ENCODE measurements around the gene DCLRE1B. TPM values are rescaled to one million over a fixed set of nuclear protein-coding genes. Genes with fewer than 3 reads are reported as not detected.

Gene DCLRE1B
- 10 to 100 TPM; 13.8 to 17.8 TPM for total RNA-seq

DNA sequence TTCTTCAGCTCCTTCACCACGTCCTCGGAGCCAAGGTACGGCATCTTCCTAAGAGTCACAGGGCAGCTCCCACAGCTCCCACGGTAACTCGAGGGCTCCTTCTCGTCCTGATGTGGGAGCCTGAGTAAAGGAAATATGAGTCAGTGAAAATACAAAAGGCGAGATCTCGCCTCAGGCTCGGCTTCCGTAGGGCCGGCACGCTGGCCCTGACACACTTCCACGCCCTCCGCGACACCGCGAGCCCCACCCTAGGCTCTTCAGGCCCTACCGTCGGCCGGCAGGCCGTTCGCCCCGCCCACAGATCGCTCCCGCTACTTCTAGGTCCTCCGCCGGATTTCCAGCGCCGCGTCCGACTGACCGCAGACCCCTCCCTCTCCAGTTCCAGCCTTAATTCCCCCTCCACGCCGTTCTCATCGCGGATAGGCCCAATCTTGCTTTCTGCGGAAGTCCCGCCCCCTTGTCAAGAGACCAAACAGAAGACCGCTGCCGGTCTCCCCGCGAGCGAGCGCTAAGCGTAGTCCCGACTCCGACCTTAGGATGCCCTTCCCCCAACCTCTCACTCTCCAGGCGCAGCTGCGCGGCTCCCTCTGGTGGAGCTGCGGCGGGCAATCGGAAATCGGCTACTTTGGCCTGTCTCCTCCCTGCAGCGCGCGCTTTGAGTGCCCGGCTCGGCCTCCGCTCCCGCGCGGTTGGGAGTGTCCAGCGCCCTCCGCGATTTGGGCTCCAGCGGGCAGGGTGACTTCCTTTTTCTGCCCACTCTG lies at the start of gene DCLRE1B, which contains the start of gene AP4B1:
DCLRE1B (plus strand) TSS at position 653 of the 761 bp plus-strand sequence. CDS start 261 bp downstream, outside the sequence.
AP4B1 (minus strand) TSS at position 126 of the 761 bp plus-strand sequence; CDS start at position 44, 82 bp downstream.
- no peaks in the 10 kb centered on the region for H3K9me3 Mint-ChIP-seq
- peaks cover 63% of the 10 kb centered on the region for H3K4me1 Mint-ChIP-seq (ENCODE audit: low read depth)
- DNase-seq (peak; percentile 97 to 99), ATAC-seq (replicated peaks in 1 of 2) (peak; percentile 92 to 94)
- peak within 1 kb of the TSS; percentile 94 to 98 for H3K4me3 Mint-ChIP-seq
- H3K27me3 Mint-ChIP-seq (ENCODE audit: low read depth), result no peaks in the 10 kb centered on the region
- H3K27ac Mint-ChIP-seq, result peak within 1 kb of the TSS; percentile 91
- peaks cover 17 to 20% of the 10 kb centered on the region in 2 donors for H3K36me3 Mint-ChIP-seq (ENCODE audit: insufficient read depth in 2 of 2)

DNA sequence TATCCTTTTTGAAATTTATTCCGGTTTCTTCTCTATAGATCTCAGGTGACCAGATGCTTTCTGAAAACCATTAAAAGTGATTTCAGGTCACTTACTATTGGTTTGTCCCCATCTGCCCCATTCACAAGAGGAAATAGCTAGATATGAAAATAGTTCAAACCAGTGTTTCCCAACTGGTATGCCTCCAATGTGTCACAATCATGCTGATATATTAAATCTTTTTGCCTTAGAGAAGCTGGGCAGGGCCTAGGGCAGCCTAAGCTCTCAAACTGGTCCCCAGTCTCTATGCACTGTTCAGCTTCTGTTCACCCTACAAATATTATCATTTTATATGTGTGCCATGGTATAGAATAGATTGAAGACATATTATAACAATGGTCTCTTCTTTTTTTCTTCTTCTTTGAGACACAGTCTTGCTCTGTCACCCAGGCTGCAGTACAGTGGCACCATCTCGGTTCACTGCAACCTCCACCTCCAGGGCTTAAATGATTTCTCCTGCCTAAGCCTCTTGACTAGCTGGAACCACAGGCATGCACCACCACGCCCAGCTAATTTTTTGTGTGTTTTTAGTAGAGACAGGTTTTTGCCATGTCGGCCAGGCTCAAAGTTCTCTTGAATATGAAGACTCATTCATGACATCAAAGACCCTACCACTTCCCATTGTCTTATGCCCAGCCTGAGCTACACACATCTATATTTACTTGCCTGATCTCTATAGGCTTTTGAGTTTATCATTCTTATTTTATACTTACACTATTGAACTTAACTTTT lies 49.3 kb upstream of the DCLRE1B start:
- Mint-ChIP-seq H3K36me3 (ENCODE audit: insufficient read depth in 2 of 2) (peaks cover 5 to 44% of the 10 kb centered on the region in 2 donors), H3K27ac (peak overlapping the region; percentile 24), H3K9me3 (no peaks in the 10 kb centered on the region), H3K4me1 (ENCODE audit: low read depth) (peaks cover 46% of the 10 kb centered on the region), H3K4me3 (no peak overlapping the region), H3K27me3 (ENCODE audit: low read depth) (no peaks in the 10 kb centered on the region)
- ATAC-seq (replicated peaks in 1 of 2) (no peak), DNase-seq (no peak)

DNA sequence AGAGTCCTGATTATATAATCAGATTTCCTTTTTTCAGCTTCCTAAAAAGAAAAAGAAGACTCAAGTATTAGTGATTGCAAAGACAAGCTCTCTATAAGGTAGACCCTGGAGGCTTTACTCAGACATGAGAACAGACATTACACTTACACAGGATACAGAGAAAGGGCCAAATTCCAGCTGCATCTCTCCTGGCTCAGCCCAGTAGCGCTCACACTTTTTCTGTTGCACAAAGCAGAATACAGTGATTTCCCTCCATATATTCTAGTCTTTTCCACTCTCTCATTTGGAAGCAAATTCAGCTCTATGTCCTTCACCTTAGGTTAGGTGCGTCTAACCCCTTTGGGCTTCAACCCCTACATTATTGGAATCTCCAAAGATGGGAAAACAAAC lies 48.7 kb upstream of the DCLRE1B start:
- Mint-ChIP-seq H3K36me3 (ENCODE audit: insufficient read depth in 2 of 2) (peaks cover 3 to 42% of the 10 kb centered on the region in 2 donors), H3K4me3 (no peak overlapping the region), H3K4me1 (ENCODE audit: low read depth) (peaks cover 44% of the 10 kb centered on the region), H3K27ac (peak overlapping the region; percentile 24), H3K9me3 (no peaks in the 10 kb centered on the region), H3K27me3 (ENCODE audit: low read depth) (no peaks in the 10 kb centered on the region)
- ATAC-seq (replicated peaks in 1 of 2) (no peak), DNase-seq (no peak)

DNA sequence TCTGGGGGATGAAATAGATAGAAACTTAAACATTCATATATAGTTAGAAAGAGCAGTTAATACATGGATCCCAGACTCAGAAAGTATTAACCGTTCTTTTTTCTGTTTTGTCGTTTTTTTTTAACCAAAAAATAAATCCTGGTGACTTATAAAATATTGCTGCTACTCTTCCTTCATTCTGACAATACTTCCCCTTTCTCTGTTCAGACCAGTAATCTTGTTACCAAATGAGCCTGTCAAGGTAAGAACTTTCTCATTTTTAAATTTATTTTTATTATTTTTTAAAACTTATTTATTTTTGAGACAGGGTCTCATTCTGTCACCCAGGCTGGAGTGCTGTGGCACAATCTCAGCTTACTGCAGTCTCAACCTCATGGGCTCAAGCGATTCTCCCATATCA lies 47.4 kb upstream of the DCLRE1B start:
- H3K27me3 Mint-ChIP-seq (ENCODE audit: low read depth), result no peaks in the 10 kb centered on the region
- peaks cover 3 to 40% of the 10 kb centered on the region in 2 donors for H3K36me3 Mint-ChIP-seq (ENCODE audit: insufficient read depth in 2 of 2)
- no peak for DNase-seq
- peaks cover 49% of the 10 kb centered on the region for H3K4me1 Mint-ChIP-seq (ENCODE audit: low read depth)
- no peak overlapping the region for H3K4me3 Mint-ChIP-seq
- H3K9me3 Mint-ChIP-seq, result no peaks in the 10 kb centered on the region
- no peak for ATAC-seq (replicated peaks in 1 of 2)
- H3K27ac Mint-ChIP-seq, result peak overlapping the region; percentile 57

DNA sequence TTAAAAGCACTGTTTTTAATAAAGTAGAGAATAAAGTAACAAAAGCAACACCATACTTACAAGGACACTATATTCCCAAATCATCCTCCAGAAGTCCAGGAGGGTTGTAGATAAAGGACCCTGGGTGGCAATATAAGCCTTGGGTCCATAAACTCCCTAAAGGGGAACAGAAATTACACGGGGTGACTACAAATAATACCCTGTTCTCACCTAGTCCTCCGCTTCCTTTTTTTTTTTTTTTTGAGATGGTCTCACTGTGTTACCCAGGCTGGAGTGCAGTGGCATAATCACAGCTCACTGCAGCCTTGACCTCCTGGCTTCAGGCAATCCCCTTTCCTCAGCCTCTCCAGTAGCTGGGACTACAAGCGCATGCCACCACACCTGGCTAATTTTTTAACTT lies 46.7 kb upstream of the DCLRE1B start:
- no peaks in the 10 kb centered on the region for H3K9me3 Mint-ChIP-seq
- no peak for DNase-seq
- no peak overlapping the region for H3K27ac Mint-ChIP-seq
- peaks cover 56% of the 10 kb centered on the region for H3K4me1 Mint-ChIP-seq (ENCODE audit: low read depth)
- peaks cover 3 to 42% of the 10 kb centered on the region in 2 donors for H3K36me3 Mint-ChIP-seq (ENCODE audit: insufficient read depth in 2 of 2)
- no peak overlapping the region for H3K4me3 Mint-ChIP-seq
- ATAC-seq (replicated peaks in 1 of 2), result no peak
- H3K27me3 Mint-ChIP-seq (ENCODE audit: low read depth), result no peaks in the 10 kb centered on the region

DNA sequence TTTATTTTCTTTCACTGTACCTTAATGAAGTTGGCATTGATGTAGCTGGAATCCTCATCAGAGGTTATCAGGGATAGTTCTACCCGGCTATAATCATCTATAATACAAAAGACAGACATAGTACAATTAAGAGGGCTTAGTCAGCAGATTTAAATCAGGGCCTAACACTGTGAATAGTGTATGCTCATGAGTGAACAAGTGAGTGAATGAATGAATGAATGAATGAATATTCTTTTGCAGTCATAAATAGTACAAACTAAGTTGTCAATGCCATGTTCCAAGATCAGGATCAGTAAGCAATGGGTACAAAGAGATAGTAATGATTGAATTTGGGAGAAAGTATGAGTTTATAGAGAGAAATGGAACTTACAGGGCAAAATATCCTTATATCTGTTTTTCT lies 46.1 kb upstream of the DCLRE1B start:
- H3K27me3 Mint-ChIP-seq (ENCODE audit: low read depth), result no peaks in the 10 kb centered on the region
- ATAC-seq (replicated peaks in 1 of 2), result no peak
- H3K9me3 Mint-ChIP-seq, result no peaks in the 10 kb centered on the region
- H3K4me3 Mint-ChIP-seq, result no peak overlapping the region
- peaks cover 5 to 43% of the 10 kb centered on the region in 2 donors for H3K36me3 Mint-ChIP-seq (ENCODE audit: insufficient read depth in 2 of 2)
- no peak overlapping the region for H3K27ac Mint-ChIP-seq
- H3K4me1 Mint-ChIP-seq (ENCODE audit: low read depth), result peaks cover 57% of the 10 kb centered on the region
- no peak for DNase-seq

DNA sequence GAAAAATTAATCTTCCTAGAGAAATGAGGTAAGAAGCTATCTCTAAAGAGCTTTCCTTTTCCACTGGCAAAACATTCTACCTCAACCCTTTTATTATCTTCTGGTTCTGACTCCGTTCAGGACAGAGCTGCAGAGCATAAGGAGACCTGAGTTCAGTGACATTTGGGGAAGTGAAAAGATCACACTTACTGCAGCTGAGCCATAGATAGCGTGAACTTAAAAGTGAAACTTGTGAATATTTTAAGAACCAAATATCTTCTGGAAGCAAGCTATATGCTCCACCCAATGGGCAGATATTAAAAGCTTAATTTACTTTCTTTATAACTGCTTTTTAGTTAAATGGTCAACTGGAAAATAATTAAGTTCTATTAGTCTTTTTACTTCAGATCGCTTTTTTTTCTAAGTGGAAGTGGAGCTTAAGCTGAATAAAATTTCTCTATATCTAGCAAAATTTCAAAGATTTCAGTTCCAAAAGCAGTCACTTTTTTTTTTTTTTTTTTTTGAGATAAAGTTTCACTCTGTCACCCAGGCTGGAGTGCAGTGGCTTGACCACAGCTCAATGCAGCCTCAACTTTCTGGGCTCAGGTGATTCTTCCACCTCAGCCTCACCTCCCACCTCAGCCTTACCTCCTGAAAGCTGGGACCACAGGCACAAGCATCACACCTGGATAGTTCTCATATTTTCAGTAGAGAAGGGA lies 45.5 kb upstream of the DCLRE1B start:
- Mint-ChIP-seq H3K36me3 (ENCODE audit: insufficient read depth in 2 of 2) (peaks cover 3 to 40% of the 10 kb centered on the region in 2 donors), H3K9me3 (no peaks in the 10 kb centered on the region), H3K4me3 (peak overlapping the region; percentile 20 to 24), H3K4me1 (ENCODE audit: low read depth) (peaks cover 57% of the 10 kb centered on the region), H3K27me3 (ENCODE audit: low read depth) (no peaks in the 10 kb centered on the region), H3K27ac (peak overlapping the region; percentile 59)
- ATAC-seq (replicated peaks in 1 of 2) (no peak), DNase-seq (no peak)

DNA sequence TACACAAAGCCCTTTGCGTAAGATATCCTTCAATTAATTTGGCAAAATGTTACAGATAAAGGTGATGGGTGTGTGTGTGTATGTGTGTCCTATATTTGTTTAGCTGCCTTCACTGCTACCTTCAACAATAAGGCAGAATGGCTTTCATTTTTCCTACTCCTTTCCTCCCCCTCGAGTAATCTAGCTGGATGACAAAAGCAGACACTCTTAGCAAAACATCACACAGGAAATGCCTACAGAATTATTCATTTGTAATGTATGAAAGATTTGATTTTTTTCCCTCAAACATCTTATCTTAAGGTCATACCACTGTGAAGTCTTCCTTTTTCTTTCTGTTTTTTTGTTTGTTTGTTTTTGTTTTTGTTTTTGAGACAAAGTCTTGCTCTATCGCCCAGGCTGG lies 44.2 kb upstream of the DCLRE1B start:
- H3K27ac Mint-ChIP-seq, result peak overlapping the region; percentile 13
- peaks cover 3 to 40% of the 10 kb centered on the region in 2 donors for H3K36me3 Mint-ChIP-seq (ENCODE audit: insufficient read depth in 2 of 2)
- no peak for ATAC-seq (replicated peaks in 1 of 2)
- no peak for DNase-seq
- peak overlapping the region in 1 of 2 donors; percentile 1 for H3K4me3 Mint-ChIP-seq
- H3K4me1 Mint-ChIP-seq (ENCODE audit: low read depth), result peaks cover 64% of the 10 kb centered on the region
- H3K9me3 Mint-ChIP-seq, result no peaks in the 10 kb centered on the region
- H3K27me3 Mint-ChIP-seq (ENCODE audit: low read depth), result no peaks in the 10 kb centered on the region

DNA sequence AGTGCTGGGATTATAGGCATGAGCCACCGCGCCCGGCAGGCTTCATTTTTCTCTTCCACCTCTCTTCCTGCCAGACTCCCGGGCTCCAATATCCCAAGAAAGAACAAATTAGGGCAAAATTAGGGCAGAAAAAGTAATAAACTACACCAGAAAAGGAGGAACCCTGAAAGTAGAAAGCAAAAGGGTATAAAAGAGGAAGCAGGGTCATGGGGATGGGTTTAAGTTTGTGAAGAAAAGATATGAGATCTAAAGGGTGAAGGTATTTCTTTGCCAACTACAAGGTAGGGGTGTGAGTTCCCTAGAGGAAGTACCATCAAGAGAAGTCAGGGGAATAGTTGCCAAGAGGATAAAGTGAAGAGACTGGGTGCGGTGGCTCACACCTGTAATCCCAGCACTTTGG lies 43.5 kb upstream of the DCLRE1B start:
- ATAC-seq (replicated peaks in 1 of 2), result no peak
- Mint-ChIP-seq H3K9me3 (no peaks in the 10 kb centered on the region), H3K27ac (no peak overlapping the region), H3K4me1 (ENCODE audit: low read depth) (peaks cover 66% of the 10 kb centered on the region), H3K36me3 (ENCODE audit: insufficient read depth in 2 of 2) (peaks cover 3 to 34% of the 10 kb centered on the region in 2 donors), H3K4me3 (no peak overlapping the region), H3K27me3 (ENCODE audit: low read depth) (no peaks in the 10 kb centered on the region)
- no peak for DNase-seq

DNA sequence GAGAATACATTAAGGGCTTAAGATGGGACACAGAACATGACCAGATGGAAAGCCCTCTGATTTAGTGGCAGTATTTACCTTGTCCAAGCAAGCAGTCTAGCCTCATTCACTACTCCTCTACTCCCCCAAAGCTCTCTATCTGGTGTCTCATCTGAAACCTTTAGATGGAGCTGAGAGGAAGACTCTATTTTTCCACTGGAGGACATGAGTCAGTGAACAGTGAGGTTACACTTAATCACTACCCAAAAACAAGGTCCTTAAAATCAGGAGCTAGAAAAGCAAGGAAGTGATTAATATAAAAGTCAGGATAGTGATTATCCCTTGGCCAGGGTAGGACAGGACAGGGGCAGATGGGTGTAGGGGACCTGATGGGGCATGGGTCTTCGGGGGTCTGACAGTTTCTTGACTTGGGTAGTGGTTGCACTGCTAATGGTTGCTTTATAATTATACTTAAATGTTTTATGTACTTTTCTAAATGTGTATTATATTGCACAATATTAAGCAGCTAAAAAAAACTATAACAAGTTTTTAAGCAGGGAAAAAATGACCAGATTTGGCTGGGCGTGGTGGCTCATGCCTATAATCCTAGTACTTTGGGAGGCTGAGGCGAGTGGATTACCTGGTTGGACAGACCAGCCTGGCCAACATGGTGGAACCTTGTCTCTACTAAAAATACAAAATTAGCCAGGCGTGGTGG lies 36.6 kb upstream of the DCLRE1B start:
- ATAC-seq (replicated peaks in 1 of 2) (peak; percentile 50 to 55), DNase-seq (no peak)
- H3K27ac Mint-ChIP-seq, result peak overlapping the region; percentile 100
- H3K4me3 Mint-ChIP-seq, result peak overlapping the region; percentile 87 to 97
- H3K36me3 Mint-ChIP-seq (ENCODE audit: insufficient read depth in 2 of 2), result peaks cover 6 to 20% of the 10 kb centered on the region in 2 donors
- peaks cover 76% of the 10 kb centered on the region for H3K4me1 Mint-ChIP-seq (ENCODE audit: low read depth)
- H3K27me3 Mint-ChIP-seq (ENCODE audit: low read depth), result no peaks in the 10 kb centered on the region
- no peaks in the 10 kb centered on the region for H3K9me3 Mint-ChIP-seq

DNA sequence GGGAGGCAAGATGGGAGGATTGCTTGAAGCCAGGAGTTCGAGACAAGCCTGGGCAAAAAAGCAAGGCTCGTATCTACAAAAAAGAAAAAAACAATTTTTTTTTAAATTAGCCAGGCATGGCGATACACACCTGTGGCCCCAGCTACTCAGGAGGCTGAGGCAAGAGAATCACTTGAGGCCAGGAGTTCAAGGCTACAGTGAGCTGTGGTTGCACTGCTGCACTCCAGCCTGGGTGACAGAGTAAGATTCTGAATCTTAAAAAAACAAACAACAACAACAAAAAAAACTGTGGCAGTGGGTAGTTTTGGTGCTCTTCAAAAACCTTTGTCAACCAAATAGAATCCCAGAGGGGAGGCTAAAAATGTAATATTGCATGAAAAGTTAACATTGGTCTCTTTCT lies 34.3 kb upstream of the DCLRE1B start:
- peaks cover 0 to 3% of the 10 kb centered on the region in 2 donors for H3K9me3 Mint-ChIP-seq
- H3K36me3 Mint-ChIP-seq (ENCODE audit: insufficient read depth in 2 of 2), result peaks cover 4 to 10% of the 10 kb centered on the region in 2 donors
- peak overlapping the region; percentile 87 to 97 for H3K4me3 Mint-ChIP-seq
- peaks cover 79% of the 10 kb centered on the region for H3K4me1 Mint-ChIP-seq (ENCODE audit: low read depth)
- peak in 1 of 2 donors; percentile 18 for DNase-seq
- H3K27me3 Mint-ChIP-seq (ENCODE audit: low read depth), result no peaks in the 10 kb centered on the region
- peak overlapping the region; percentile 100 for H3K27ac Mint-ChIP-seq
- ATAC-seq (replicated peaks in 1 of 2), result no peak

DNA sequence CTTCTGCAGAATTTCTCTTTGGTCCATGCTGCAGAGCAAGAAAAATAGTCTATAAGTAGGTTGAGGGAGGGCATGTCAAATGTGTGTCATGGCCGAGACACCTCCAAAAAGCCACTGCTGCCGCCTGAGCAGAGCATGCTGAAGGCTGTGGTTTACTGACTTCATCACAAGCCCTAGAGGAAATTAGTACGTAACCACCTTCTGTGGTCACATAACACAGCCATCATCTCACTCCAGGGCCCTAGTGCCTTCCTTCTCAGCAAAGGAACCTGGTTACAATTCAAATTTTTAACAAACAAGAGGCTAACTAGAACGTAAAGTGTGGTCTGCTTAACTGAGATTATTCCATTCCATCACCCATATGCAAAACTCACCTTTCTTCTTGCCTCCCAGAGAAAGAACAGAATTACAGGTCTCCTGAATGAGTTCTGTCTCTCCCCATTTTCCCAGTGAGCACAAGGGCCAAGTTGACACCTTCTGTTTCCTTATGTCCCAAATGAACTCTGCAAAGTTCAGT lies 33.5 kb upstream of the DCLRE1B start, which contains the start of gene PTPN22:
PTPN22 (minus strand) TSS at position 116 of the 517 bp plus-strand sequence.
- Mint-ChIP-seq H3K27me3 (ENCODE audit: low read depth) (no peaks in the 10 kb centered on the region), H3K4me1 (ENCODE audit: low read depth) (peaks cover 82% of the 10 kb centered on the region), H3K27ac (peak within 1 kb of the TSS; percentile 100), H3K36me3 (ENCODE audit: insufficient read depth in 2 of 2) (peaks cover 4 to 7% of the 10 kb centered on the region in 2 donors), H3K4me3 (peak within 1 kb of the TSS; percentile 87 to 97), H3K9me3 (peaks cover 0 to 3% of the 10 kb centered on the region in 2 donors)
- ATAC-seq (replicated peaks in 1 of 2) (peak; percentile 91 to 93), DNase-seq (peak; percentile 80 to 88)

All from activated T-cell treated with anti-CD3 and anti-CD28 coated beads, Interleukin-2, amount 50 U/mL, for 72 hours (primary cell).